ENCODE measurements around the gene SMARCA1. TPM values are rescaled to one million over a fixed set of nuclear protein-coding genes. Genes with fewer than 3 reads are reported as not detected.
A peak's percentile ranks its signal among the peaks of the same experiment; 100 is the strongest.

Gene SMARCA1
- total and polyA plus RNA-seq, 2 of the 13 experiments (the other 11 are each of a cell fraction or from before 2014, with no cell fraction given) = 97.7 to 145 TPM

GRCh38 chrX:129511689-129512088 is 11.6 kb downstream of the SMARCA1 start (continued):
- TF ChIP-seq CEBPZ (IDR thresholded peaks at IDR 0.05; ENCODE audit: low read length) (no peak), SNAPC5 (CRISPR knock-in tag; IDR thresholded peaks at IDR 0.05; ENCODE audit: borderline replicate concordance) (no peak), ZNF331 (CRISPR knock-in tag; IDR thresholded peaks at IDR 0.05) (no peak), PHF20 (CRISPR knock-in tag; IDR thresholded peaks at IDR 0.05) (no peak), ZNF138 (CRISPR knock-in tag; IDR thresholded peaks at IDR 0.05; ENCODE audit: low read depth) (no peak), BATF2 (CRISPR knock-in tag; IDR thresholded peaks at IDR 0.05) (no peak), ZFP1 (CRISPR knock-in tag; IDR thresholded peaks at IDR 0.05) (no peak)

GRCh38 chrX:129510331-129510730 is 13.0 kb downstream of the SMARCA1 start:
- Histone ChIP-seq H3K27me3 (ENCODE audit: control insufficient read depth in 1 of 2, insufficient read depth in 2 of 2, low read length in 2 of 2) (no peaks in the 10 kb centered on the region), H4K20me1 (ENCODE audit: insufficient read depth, low read length) (no peaks in the 10 kb centered on the region), H2AFZ (ENCODE audit: low read length) (no peak overlapping the region), H3K79me2 (ENCODE audit: insufficient read depth, low read length) (peaks cover 14% of the 10 kb centered on the region), H3K9me3 (ENCODE audit: low read length) (no peaks in the 10 kb centered on the region), H3K4me1 (ENCODE audit: insufficient read depth, low read length) (peaks cover 55% of the 10 kb centered on the region), H3K36me3 (replicated peaks in 1 of 2; ENCODE audit: control insufficient read depth in 1 of 2, insufficient read depth in 2 of 2, low read length in 2 of 2) (peaks cover 0 to 22% of the 10 kb centered on the region in 2 experiments; a peak in 3 of 5 replicates), H3K27ac (ENCODE audit: extremely low read length, insufficient read depth, low read length) (peak overlapping the region; percentile 90), H3K4me2 (ENCODE audit: low read depth, low read length) (peak overlapping the region; percentile 27), H3K4me3 (replicated peaks in 1 of 3; ENCODE audit: insufficient read depth in 1 of 3, low read depth in 2 of 3, low read length in 3 of 3) (peak overlapping the region in 1 of 3 experiments; percentile 4; a peak in 1 of 6 replicates), H3K9ac (ENCODE audit: insufficient read depth, low read depth, low read length) (peak overlapping the region; percentile 56)
- ChIA-PET CTCF (ENCODE audit: low intra/inter-chr PET ratio, low total read pairs) (no interaction called here), POLR2A (interaction anchor here (1.0 to 1.6 kb wide), 3 partner anchors 12 to 31 kb away, joined by 3 to 5 read pairs (median 4); partner anchors contain the start of gene SMARCA1)
- intact Hi-C loops (cut with micrococcal nuclease; ENCODE audit: unreplicated experiment) = no loop called here
- peak; percentile 54 for FAIRE-seq
- ATAC-seq = peak; percentile 93
- in situ Hi-C loops (cut with HindIII; ENCODE audit: extremely low pct_ligation_motif_present, low pct_unique_long_range_greater_than_20kb) = no loop called here
- 14% methylated on average over 5 of the region's 7 CpGs for WGBS (ENCODE audit: low lambda C conversion rate)
- DNase-seq (ENCODE audit: low spot score) = peak; percentile 68
- no TSS peak for BruUV-seq (replicated peaks)
- no peak for TF ChIP-seq ZNF616 (CRISPR knock-in tag; IDR thresholded peaks at IDR 0.05; ENCODE audit: low read depth)
- no peak for TF ChIP-seq YEATS2 (CRISPR knock-in tag; IDR thresholded peaks at IDR 0.05; ENCODE audit: borderline replicate concordance)
- TF ChIP-seq DZIP1 (CRISPR knock-in tag; IDR thresholded peaks at IDR 0.05) = no peak
- peak in 1 of 2 experiments; percentile 52; a peak in 2 of 4 replicates for TF ChIP-seq EP300 (IDR thresholded peaks at IDR 0.05; ENCODE audit: low read depth in 2 of 2, low read length in 2 of 2)
- no peak for TF ChIP-seq EP300 (CRISPR knock-in tag; IDR thresholded peaks at IDR 0.05; ENCODE audit: borderline replicate concordance)
- no peak for TF ChIP-seq ZNF75D (CRISPR knock-in tag; IDR thresholded peaks at IDR 0.05; ENCODE audit: borderline replicate concordance)
- no peak for TF ChIP-seq ELK4 (CRISPR knock-in tag; IDR thresholded peaks at IDR 0.05; ENCODE audit: borderline replicate concordance)
- TF ChIP-seq FOSL2 (CRISPR knock-in tag; IDR thresholded peaks at IDR 0.05) = peak; percentile 47
- TF ChIP-seq TSC22D2 (CRISPR knock-in tag; IDR thresholded peaks at IDR 0.05; ENCODE audit: borderline replicate concordance) = no peak
